C4-2B (cell line): ENCODE data around the gene SMCP.

Source experiments
- H3K27ac ChIP-seq: fragments of 450-650 bp; 2 replicates; pipeline ENCODE4 v1.5.1; 2017
- CTCF ChIP-seq: fragments of 450-650 bp; conservative IDR thresholded peaks from 2 replicates; pipeline ENCODE4 v1.5.1; 2017; ENCODE audit warnings: mild to moderate bottlenecking
- ZFX ChIP-seq: fragments of 450-650 bp; IDR thresholded peaks from 2 replicates; pipeline ENCODE4 v1.6.1; 2017

SMCP gene

GRCh38 chr1:152904688-152905440, 26.7 kb downstream of the SMCP start:
- H3K27ac ChIP-seq = no peak overlapping the region
- TF ChIP-seq ZFX = no peak
- no peak for TF ChIP-seq CTCF

DNA sequence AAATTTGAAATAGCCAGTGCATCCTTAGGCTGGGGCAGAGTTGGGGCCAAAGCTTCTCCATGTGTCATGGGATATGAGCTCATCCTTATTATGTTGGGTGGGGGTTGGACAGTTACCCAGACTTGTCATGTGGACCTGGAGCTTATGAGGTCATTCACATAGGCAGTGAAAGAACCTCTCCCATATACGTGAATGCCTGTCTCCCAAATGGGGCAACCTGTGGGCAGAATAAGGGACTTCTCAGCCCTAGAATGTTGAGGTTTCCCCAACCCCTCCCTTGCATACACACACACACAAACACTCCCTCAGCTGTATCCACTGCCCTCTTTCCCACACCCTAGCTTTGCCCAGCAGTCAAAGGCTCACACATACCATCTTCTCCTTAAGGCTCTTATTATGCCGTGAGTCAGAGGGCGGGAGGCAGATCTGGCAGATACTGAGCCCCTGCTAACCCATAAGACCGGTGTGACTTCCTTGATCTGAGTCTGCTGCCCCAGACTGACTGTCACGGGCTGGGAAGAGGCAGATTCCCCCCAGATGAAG, 28.0 kb downstream of the SMCP start:
- no peak overlapping the region for H3K27ac ChIP-seq

GRCh38 chr1:152907686-152908601, 29.8 kb downstream of the SMCP start, which contains the start of gene IVL:
TSS of gene IVL (plus strand) at chr1:152908546. CDS start at chr1:152909798, 1,252 bp downstream.
- H3K27ac ChIP-seq = no peak within 1 kb of the TSS
- TF ChIP-seq CTCF (no peak), ZFX (no peak)

More for the DNA sequence above, 28.0 kb downstream of the SMCP start:
- TF ChIP-seq ZFX = no peak
- no peak for TF ChIP-seq CTCF

GRCh38 chr1:152909206-152909605, 31.1 kb downstream of the SMCP start:
- TF ChIP-seq ZFX = no peak
- no peak for TF ChIP-seq CTCF
- H3K27ac ChIP-seq = no peak overlapping the region

DNA sequence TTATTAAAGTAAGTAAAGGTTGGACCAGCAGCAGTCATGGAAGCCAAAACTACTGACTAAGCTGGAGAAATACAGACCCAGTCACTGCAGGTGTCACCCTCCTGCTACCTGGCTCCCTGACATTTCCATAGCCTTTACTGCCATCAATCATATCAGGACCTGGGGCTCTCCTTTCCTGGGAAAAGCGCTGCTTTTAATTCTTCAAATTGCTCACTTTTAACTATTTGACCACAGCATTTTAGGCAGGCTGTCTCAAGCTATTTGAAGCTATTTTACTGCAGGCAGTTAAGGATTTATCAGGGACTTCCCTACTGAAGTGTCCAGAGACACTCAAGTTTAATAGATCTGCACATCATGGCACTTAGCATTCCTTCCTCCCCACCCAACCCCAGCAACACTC, 34.3 kb downstream of the SMCP start:
- H3K27ac ChIP-seq = no peak overlapping the region
- TF ChIP-seq CTCF (no peak), ZFX (no peak)

GRCh38 chr1:152912900-152913299, 34.8 kb downstream of the SMCP start:
- H3K27ac ChIP-seq = no peak overlapping the region
- TF ChIP-seq CTCF (no peak), ZFX (no peak)

GRCh38 chr1:152917794-152918193, 39.7 kb downstream of the SMCP start:
- TF ChIP-seq ZFX (no peak), CTCF (peak; percentile 34)
- H3K27ac ChIP-seq = no peak overlapping the region
